Measurements from ENCODE around the gene ODAD3. TPM values are rescaled to one million over a fixed set of nuclear protein-coding genes. Genes with fewer than 3 reads are reported as not detected.

ODAD3 gene
- total RNA-seq, 2 experiments from 2014 or later = not detected

Other genes with a start within 250 kb of the ODAD3 start
- gene KANK2, start 237.6 kb downstream of the ODAD3 start, total RNA-seq = not detected
- gene ANGPTL8, start 195.5 kb downstream of the ODAD3 start, total RNA-seq = not detected
- gene DOCK6, start 172.6 kb downstream of the ODAD3 start, total RNA-seq = under 1 TPM; 0.14 to 0.38 TPM
- not detected for gene TSPAN16, start 139.0 kb downstream of the ODAD3 start, total RNA-seq
- 1 to 10 TPM; 1.2 to 2.2 TPM for gene RAB3D, start 95.5 kb downstream of the ODAD3 start, total RNA-seq
- 10 to 100 TPM in 1 of 2 experiments, 1 to 10 TPM in 1; 8.8 to 10.4 TPM for gene TMEM205, start 88.9 kb downstream of the ODAD3 start, total RNA-seq
- gene CCDC159, start 88.6 kb downstream of the ODAD3 start, total RNA-seq = 10 to 100 TPM; 35.5 to 42.4 TPM
- gene PLPPR2, start 79.7 kb downstream of the ODAD3 start, total RNA-seq = 1 to 10 TPM; 8.2 TPM
- gene SWSAP1, start 60.5 kb downstream of the ODAD3 start, total RNA-seq = 1 to 10 TPM; 2.6 to 2.7 TPM
- 10 to 100 TPM; 10.9 to 11.3 TPM for gene EPOR, start 50.8 kb downstream of the ODAD3 start, total RNA-seq
- gene RGL3, start 15.8 kb downstream of the ODAD3 start, total RNA-seq = not detected
- gene PRKCSH, start 514 bp upstream of the ODAD3 start, total RNA-seq = 100 to 1,000 TPM; 257 to 260 TPM
- gene ELAVL3, start 45.9 kb upstream of the ODAD3 start, total RNA-seq = under 1 TPM in 1 of 2 experiments, not detected in 1; 0.66 TPM
- 1 to 10 TPM; 7.4 to 7.5 TPM for gene ZNF653, start 70.7 kb upstream of the ODAD3 start, total RNA-seq
- 10 to 100 TPM; 27.2 to 27.4 TPM for gene ECSIT, start 94.0 kb upstream of the ODAD3 start, total RNA-seq
- not detected for gene CNN1, start 103.7 kb upstream of the ODAD3 start, total RNA-seq
- 10 to 100 TPM; 31.8 to 33.2 TPM for gene ELOF1, start 124.1 kb upstream of the ODAD3 start, total RNA-seq
- 10 to 100 TPM; 13.4 to 15.3 TPM for gene ACP5, start 142.5 kb upstream of the ODAD3 start, total RNA-seq
- gene ZNF627, start 162.4 kb upstream of the ODAD3 start, total RNA-seq = 10 to 100 TPM; 11.7 to 12.7 TPM